Epidermal melanocyte (primary cell): ENCODE measurements around the gene QSOX2.

Source experiments
- DNase-seq: peaks from one replicate; pipeline ENCODE4 v3.0.0; 2011; ENCODE audit warnings: low spot score; ENCODE audit not compliant: insufficient read length

QSOX2 gene

DNA sequence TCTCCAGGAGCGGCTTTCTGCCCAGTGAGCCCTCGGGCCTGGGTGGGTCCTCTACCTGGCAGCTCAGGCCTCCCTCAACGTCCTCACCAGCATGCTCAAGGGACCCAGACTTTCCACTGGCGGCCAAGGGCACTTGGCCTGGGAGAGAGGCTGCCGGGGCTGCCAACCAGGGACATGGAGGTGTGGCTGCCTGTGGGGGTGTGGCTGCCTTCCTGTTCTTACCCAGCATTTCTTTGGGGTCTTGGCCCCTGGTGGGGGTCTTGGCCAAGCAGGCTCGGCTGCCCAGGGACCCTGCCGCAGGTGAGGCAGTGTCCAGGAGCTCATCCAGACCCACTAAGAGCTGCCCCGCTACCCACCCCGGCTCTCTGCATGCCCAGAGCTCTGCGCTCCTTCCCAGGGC, 7.2 kb upstream of the QSOX2 start:
- no peak for DNase-seq

DNA sequence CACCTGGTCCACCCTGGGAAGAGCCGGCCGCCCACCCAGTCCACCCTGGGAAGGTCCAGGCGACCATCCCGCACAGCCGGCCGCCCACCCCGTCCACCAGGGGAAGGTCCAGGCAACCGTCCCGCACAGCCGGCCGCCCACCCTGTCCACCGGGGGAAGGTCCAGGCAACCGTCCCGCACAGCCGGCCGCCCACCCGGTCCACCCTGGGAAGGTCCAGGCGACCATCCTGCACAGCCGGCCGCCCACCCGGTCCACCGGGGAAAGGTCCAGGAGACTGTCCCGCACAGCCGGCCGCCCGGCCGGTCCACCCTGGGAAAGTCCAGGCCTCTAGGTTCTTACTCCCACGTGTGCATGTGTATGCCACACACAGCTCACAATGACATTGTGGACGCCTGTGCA, 6.7 kb upstream of the QSOX2 start:
- DNase-seq = no peak

DNA sequence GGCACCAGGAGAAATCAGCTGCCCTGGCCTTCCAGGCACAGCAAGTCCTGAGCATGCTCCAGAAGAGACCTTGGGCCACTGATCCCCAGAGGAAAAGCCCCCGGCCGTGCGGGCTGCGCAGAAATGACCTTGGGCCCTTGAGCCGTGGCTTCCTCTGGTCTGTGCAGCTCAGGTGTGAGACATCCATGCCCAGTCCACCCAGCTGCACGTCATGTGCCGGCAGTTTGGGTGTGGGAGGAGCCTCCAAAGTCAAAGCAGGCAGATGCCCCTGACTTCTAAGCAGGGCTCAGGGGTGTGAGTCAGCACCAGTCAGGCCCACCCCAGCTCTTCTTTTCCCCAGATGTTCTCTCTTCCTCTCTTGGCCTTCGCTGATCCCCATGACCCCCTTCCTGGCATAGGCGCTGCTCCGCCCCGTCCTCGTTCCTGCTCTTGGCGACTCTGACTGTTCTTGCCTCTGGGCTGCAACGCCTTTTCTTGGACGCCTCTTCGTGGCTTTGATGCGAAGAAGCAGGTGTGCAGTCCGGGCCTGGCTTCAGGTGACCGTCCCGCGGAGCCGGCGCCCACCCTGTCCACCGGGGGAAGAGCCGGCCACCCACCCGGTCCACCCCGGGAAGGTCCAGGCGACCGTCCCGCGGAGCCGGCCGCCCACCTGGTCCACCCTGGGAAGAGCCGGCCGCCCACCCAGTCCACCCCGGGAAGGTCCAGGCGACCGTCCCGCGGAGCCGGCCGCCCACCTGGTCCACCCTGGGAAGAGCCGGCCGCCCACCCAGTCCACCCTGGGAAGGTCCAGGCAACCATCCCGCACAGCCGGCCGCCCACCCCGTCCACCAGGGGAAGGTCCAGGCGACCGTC, 5.9 kb upstream of the QSOX2 start:
- no peak for DNase-seq

DNA sequence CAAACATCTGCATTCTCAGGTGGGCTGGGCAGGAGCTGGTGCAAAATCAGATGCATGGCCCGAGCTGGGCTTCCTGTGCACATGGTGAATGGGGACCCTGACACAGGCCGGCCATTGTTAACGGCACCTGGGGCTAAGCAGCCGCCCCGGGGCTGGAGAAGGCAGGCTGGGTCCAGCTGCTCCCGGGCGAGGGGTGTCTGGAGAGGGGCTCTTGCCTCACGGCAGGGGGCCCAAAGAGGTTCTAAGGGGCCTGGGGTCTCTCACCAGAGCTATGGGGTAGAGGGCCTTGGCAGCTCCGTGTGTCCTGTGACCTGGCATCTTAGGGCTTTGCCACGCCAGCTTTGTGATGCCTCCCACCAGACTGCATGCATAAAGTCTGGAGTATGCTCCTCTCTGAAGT, 5.1 kb upstream of the QSOX2 start:
- DNase-seq = no peak

DNA sequence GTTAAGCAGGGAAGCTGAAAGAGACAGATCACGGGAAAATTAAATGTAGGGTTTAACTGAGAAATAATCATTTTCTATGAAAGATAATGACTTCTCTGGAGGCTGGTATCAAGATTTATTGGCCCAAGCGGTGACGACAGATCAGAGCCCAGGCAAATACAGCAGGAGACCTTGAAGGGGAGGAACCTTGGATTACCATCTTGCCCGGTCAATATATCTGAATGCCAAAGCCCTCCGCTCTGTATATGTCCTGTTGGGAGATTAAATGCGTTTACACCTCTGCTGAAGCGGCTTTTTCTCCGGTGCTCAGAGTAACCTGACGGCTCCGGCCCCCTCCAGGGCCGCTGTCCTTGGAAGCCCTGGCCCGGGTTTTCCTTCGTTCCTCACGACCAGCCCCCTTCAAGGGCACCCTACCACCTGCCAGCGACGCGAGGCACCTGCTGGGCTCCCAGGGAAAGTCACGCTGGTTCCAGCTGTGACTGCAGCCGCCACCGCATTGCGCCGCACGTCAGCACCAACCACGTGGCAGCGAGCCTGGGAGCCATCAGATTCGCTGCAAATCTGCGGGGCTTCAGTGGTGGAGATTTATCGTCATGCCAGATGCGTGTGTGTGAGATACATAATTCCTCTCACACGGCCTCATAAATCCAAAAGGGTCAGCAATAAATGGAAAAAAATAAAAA, 4.4 kb upstream of the QSOX2 start:
- DNase-seq = no peak

DNA sequence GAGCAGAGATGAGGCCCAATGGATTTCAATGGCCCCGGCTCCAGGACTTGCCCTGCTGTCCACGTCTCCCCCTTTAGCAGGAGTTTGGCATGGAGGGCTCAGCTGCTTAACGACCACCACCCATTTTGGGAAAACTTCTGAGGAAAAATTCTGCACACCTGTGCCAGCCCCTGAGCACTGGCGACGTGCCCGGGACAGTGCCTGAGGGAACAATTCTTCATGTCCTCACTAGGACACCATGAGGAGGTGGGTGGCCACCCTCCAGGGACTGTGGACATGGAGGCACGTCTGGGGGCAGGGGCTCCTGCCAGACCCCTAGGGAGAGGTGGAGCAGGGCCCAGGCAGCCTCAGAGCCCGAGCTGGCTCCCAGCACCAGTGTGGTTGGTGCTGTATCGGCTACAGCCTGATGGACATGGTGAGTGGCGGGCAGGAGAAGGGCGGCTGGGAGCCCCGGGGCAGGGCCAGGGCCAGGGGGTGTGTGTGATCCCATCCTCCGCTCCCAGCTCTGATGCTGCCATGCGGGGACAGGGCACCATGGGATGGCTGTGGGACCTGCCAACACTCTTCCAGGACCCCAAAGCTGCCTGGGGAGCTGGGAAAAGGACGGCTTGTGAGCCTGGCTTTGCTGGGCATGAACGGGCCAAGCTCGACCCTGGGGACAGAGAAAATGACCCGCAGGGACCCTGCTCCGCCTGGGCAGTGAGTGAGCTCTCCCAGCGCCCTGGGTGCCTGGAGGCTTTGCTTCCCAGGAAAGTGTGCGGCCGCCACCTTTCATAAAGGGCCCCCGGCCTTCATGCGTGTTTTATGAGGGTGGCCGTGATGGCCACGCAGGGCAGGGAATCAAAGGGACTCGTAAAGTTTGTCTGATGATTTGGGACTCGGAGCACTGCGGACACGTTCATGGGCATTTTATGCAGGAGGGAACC, 3.6 kb upstream of the QSOX2 start:
- DNase-seq = no peak

DNA sequence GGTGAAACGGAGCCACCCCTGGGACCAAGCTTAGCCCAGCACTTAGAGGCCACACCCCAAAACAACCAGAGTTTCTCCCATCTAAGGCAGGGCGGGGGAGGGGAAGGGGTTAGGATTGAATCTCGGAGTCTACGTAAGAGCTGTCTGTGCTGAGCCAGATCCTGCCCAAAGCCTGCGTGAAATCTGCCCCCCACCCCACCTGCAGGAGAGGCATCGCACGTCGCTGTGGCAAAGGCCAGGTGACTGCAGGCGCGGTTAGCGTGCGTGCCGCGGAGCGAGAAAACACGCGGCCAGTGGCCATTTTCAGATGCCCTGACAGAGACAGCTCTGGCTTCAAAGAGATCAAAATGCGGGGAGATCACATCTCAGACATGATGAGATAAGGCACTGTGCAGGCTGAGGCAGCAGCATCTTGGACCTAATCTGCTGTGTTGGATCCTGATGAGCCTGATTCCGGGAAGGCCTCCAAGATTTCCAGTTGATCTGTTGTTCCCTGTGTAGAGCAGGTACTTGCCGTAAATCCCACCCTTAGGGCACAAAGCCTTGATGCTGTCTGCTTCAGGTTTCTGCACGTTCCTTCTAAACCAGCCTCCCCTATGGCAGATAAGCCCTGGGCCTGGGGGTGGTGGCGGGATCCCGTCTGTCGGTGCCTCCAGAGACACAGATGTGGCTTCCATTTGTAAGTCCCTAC, 2.5 kb upstream of the QSOX2 start:
- DNase-seq = no peak

DNA sequence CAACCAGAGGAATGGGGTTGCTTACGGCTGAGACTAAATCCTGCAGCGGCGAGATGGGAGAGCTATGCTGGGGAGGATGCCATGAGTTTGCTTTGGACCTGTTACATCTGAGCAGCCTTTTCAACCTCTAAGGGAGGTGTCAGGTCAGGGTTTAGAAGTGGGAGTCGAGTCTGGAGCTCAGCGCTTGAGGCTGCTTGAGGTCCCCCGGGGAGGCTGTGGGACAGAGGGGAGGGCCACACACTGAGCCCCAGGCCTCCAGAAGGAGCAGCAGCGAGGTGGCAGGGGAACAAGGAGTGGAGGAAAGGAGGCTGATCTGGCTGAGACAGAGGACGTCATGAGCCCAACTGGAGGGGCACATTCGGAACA, 1.9 kb upstream of the QSOX2 start:
- no peak for DNase-seq

DNA sequence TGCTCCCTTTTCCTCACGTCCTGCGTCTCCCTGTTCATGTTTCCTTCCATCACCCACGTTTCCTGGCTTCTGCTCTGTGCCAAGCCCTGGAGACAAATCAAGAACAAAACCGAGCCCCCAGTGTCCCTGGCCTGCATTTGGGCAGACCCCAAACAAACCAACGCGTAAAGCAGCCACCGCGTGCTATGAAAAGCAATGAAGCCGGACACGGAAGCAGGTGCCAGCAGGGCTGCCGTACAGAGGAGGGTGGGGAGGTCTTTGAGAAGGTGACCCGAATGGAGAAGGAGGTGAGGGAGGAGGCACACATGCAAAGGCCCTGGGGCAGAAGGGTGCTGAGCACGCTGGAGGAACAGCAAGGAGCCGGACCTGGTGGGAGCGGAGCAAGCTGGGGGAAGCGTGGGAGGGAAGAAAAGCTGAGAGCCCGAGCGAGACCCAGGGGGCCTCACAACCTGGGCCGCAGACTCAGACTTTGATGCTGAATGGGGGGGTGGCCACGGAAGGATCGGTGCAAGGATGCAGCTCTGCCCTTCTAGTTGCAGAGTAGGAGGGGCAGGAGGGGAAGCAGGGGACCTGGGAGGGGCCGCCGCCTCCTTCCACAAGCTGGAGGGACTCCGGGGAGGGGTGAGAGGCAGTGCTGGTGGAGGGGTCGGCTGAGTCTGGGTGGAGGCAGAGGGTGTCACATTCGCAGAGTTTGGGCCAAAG, 1.4 kb upstream of the QSOX2 start:
- no peak for DNase-seq

DNA sequence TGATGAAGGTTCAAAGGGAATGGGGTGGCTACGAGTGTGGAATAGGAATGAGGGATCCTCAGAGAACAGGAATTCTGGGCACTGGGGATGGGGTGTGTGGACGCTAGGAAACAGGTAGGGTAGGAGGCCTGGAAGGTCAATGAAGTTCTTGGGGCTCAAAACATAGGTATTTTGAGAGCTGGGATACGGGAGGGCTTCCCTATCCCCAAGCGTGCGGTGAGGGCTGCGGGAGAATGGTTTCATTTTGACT, 718 bp downstream of the QSOX2 start:
- no peak for DNase-seq

DNA sequence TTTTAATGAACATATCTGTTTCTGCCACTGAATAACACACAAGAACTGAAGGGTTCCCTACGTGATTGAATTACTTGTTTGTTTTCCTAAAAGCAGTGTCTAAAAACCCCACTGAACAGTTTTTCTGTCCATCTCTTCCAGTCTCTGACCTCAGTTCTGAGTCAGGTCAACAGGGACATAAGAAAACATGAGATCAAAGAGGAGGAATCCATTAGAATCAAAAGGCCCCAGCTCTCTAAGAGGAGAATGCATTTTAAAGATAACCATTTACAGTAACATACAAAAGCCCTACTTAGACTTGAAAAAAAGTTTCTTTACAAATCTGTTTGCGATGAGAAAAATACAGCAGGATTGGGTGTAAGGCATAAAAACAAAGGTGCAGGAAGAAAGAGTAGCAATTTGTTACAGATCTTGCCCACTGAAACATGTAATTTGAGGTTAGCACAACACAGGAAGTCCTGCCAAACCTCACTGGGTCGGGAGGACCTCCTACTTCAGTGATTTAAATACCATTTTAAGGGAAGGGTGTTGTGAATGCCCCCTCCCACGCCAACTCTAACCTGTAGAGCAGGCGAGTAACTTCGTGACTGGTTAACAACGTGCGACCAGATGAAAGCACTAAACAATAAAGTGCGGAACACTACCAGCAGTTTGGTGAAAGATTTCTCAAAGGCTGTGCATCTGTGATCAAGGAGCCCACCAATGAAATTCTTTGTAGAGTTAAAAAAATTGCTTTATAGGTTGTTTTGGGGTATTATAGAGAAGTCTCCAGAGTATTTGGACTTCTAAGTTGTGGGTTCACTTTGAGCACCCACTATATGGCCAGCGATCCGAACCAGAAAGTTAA, 1.3 kb downstream of the QSOX2 start:
- DNase-seq = no peak

DNA sequence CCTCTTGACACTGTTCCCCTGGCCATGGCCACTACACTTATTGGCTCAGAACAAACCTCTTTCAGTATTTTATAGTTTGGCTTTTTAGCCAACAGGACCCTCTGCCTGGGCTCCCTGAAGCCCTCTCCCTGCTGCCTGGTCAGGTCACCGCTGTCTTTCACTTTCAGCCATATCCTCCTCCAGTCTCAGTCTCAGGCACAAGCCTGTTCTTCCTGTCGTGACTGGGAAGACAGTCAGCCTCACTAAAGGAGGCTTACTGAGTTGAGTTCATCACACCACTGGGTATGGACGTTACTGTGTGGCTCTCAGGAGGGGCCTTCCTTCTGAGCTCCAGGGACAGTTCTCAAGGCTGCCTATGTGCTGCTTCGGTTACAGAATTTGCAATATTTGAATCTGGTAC, 2.0 kb downstream of the QSOX2 start:
- DNase-seq = no peak

DNA sequence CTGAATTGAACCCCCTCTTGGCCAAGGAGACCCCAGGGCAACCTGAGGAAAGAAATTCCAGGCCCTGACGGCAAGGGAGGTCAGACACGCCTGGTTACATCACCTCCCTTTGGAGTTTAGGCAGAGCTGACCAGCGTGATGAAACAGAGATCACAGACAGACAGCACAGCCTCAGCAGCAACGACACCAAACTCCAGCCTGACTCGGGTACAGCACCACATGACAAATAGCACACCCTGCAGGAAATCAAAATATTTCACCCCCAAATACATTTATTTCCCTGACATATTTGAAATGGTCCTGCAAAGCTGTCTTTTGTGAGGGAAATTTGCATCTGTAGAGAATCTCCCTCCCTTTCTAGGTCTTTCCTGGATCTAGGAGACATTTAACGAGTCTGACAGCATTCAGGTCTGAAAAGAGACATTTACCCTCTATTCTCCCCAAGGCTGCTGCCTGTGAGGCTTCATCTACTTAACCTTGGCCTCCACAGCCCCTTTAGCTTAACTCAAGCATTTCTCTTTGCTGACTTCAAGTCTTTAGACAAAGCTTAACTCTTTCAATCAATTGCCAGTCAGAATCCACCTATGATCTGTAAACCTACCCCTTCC, 2.6 kb downstream of the QSOX2 start:
- DNase-seq = no peak

DNA sequence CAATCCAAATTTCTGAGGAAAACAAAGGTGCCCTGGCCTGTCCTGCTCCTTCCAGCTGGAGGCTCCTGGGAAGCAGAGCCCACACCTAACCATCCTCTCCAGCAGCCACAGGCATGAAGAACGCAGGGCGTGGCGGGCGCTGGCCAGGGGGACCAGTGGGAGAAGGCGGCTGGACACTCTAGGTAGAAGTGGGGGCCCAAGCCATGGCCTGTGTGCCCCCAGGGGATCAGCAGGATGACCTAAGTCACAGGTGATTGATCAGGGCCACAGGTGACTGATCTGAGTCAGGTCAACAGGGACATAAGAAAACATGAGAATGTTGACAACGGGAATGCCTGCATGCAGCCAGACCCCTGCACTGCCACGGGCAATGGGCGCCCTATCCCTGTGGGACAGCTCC, 3.4 kb downstream of the QSOX2 start:
- no peak for DNase-seq

DNA sequence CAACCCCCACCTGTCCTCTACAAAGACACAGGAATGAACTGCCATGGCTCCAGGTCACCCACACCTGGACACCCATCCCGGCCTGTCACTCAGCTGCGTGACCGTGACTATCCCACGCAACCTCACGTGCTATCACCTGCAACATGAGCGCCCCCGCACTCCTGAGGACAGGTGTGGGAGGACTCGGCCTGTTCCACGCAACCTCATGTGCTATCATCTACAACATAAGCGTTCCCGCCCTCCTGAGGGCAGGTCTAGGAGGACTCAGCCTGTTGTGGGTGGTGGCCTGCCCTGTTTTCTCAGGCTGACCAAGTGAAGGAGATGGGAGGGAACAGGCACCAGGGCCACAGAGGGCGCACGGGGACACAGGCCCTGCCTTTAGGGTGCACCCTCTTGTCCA, 4.1 kb downstream of the QSOX2 start:
- DNase-seq = no peak

DNA sequence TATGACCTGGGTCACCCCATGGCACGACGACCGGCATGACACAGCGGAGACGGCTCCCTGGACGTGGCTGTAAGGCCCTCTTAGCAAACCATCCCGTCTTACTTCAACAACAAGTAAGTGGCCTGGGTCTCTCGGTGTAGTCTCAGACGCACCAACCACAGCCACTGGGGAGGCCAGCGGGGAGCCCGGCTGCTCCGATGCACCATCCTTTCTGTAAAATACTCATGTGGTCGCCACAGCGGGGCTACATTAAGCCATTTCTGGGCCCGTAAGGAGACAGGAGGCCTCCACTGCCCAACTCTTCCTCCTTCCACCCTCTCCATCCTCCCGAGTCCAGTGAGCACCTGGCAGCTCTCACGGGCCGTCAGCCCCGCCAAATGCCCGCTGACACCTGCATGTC, 4.7 kb downstream of the QSOX2 start:
- no peak for DNase-seq

DNA sequence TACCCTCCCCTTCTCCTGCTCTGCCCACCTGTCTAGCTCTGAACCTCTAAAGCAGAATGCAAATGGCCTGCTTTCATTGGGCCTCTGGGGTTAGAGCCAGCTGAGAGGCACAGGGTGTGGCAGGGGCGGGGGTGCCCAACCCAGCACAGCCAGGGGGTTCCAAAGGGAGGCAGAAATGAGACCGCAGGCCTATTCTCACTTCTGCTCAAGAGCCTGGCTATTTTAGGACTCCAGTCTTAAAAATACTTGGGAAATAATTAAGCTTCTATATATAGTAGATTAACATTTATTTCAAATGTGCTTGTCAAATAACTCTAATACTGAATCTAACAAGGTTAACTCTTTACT, 5.7 kb downstream of the QSOX2 start:
- DNase-seq = no peak

DNA sequence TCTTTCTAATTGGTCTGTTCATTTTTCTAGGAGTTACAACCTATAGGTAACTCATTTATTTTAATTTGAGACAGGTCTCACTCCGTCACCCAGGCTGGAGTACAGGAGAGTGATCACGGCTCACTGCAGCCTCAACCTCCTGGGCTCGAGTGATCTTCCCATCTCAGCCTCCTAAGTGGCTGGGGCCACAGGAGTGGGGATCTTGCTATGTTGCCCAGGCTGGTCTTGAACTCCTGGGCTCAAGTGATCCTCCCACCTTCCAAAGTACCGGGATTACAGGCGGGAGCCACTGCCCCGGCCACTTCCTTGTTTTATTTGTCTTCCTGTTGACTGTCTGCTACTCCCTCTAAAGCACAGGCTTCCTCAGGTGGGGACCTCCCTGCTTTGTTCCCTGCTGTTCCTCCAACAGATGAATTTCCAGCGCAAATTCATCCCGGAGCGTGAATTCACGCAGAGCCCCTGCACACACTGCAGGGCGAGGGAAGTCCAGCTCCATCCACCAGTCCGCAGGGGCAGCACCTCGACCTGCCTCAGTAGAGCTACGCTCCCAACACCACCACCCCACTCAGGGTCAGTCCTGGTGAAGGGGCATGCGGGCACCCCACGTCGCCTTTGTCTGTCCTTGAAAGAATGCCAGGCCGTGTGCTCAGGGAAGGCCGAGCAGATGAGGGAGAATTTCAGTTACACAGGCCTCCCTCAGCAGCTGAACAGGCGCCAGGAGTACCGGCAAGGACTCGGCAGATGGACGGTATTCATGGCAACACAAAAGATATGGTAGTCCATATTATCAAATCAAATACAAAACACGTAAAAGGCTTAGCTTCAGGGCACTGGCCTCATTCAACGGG, 6.3 kb downstream of the QSOX2 start:
- DNase-seq = no peak

DNA sequence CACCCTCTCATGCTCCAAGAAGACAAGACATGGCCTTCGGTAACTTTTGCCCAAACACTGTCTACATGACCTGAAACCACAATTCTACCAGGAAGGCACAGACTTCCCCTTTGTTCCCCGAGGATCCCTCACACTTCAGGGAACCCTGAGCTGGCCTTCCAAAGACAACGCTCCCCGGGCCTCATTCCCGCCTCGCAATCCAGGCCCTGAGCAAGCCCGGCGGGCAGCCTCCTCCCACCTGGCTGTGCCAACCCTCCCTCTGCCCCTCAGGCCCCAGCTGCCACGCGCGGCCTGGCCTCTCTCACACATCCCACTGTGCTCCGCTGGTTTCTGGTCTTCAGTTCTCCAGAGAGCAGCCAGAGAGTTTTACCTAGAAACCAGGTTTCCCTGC, 7.3 kb downstream of the QSOX2 start:
- no peak for DNase-seq
